HCT116 (cell line): ENCODE results near the gene PER2. TPM values are rescaled to one million over a fixed set of nuclear protein-coding genes. Genes with fewer than 3 reads are reported as not detected.

ENCODE experiments used
- ATAC-seq: fragments of 200-7000 bp; cut with Tn5 transposase; 2 replicates; pipeline ENCODE4 v1.9.1; 2020; ENCODE audit warnings: mild to moderate bottlenecking, moderate library complexity
- BruUV-seq: library from RNA; stranded (reverse); fragments of 400-500 nt; replicated peaks from 2 replicates; lab custom pipeline; 2021; lab: Mats Ljungman, UMichigan
- CTCF ChIA-PET: fragments of 300-600 bp; sonication (Branson Sonifier 250); formaldehyde crosslinking; loops from one replicate; lab custom pipeline; 2021; ENCODE audit warnings: antibody characterized with exemption; lab: Charles Lee
- POLR2A ChIA-PET: fragments of 300-600, 350-600 bp; sonication (Branson Sonifier 250); formaldehyde crosslinking; loops from one replicate; lab custom pipeline; 2021; ENCODE audit warnings: antibody characterized with exemption; lab: Charles Lee
- RAD21 ChIA-PET, 2 experiments: fragments of 300-600 bp; sonication (Branson Sonifier 250); formaldehyde crosslinking; loops; one replicate each; lab custom pipeline; 2023; ENCODE audit warnings: low total read pairs in 2 of 2; ENCODE audit not compliant: uncharacterized antibody in 2 of 2, unreplicated experiment in 2 of 2, low non-redundant PET in 1 of 2; lab: Charles Lee
- DNase-seq: peaks from one replicate; pipeline ENCODE4 v3.0.0-alpha.2; 2010; ENCODE audit warnings: low read depth, low spot score
- H2AFZ ChIP-seq: fragments of 200-600 bp; shearing (Covaris generic), sonication (generic); 2 replicates; pipeline ENCODE4 v1.6.1; 2017; ENCODE audit warnings: low read depth, mixed run types, mixed read lengths, antibody characterized with exemption, low read length; ENCODE audit not compliant: poor library complexity, severe bottlenecking
- H3K27ac ChIP-seq: 2 replicates; pipeline ENCODE4 v1.5.1; 2012; ENCODE audit warnings: low read depth, low read length
- H3K27me3 ChIP-seq: fragments of 200-600 bp; sonication (generic); 2 replicates; pipeline ENCODE4 v1.6.1; 2016; ENCODE audit warnings: mixed run types, low read length, mixed read lengths; ENCODE audit not compliant: insufficient read depth
- H3K36me3 ChIP-seq, 2 experiments: fragments of 200-500 bp in 1 of 2; fragments of 200-600 bp in 1 of 2; sonication (Bioruptor generic) in 1 of 2; sonication (generic) in 1 of 2; 2 replicates each; pipeline versions ENCODE4 v1.5.1 to v1.6.1; 2014 to 2016; ENCODE audit warnings: low read length in 2 of 2, inconsistent platforms in 1 of 2, mixed read lengths in 1 of 2, mixed run types in 1 of 2; ENCODE audit not compliant: insufficient read depth in 2 of 2, control insufficient read depth in 1 of 2
- H3K4me1 ChIP-seq, 2 experiments: fragments of 200-600 bp in 1 of 2; sonication (generic) in 1 of 2; 2 replicates each; pipeline versions ENCODE4 v1.5.1 to v1.6.1; 2012 to 2017; ENCODE audit warnings: low read length in 2 of 2, inconsistent platforms in 1 of 2, mild to moderate bottlenecking in 1 of 2, mixed read lengths in 1 of 2, mixed run types in 1 of 2, moderate library complexity in 1 of 2; ENCODE audit not compliant: insufficient read depth in 2 of 2, control insufficient read depth in 1 of 2
- H3K4me2 ChIP-seq: fragments of 200-600 bp; sonication (generic); 2 replicates; pipeline ENCODE4 v1.6.1; 2017; ENCODE audit warnings: mixed run types, low read length, mixed read lengths
- H3K4me3 ChIP-seq, 2 experiments: fragments of 200-600 bp in 1 of 2; sonication (generic) in 1 of 2; replicated peaks in 1 of 2; 2 replicates each; pipeline ENCODE4 v1.5.1; 2011 to 2016; ENCODE audit warnings: low read length in 2 of 2, control low read depth in 1 of 2, low read depth in 1 of 2, mild to moderate bottlenecking in 1 of 2, mixed read lengths in 1 of 2, mixed run types in 1 of 2
- H3K79me2 ChIP-seq: fragments of 200-600 bp; sonication (generic); 2 replicates; pipeline ENCODE4 v1.6.1; 2017; ENCODE audit warnings: mild to moderate bottlenecking, mixed run types, low read length, moderate library complexity, mixed read lengths; ENCODE audit not compliant: insufficient read depth
- H3K9ac ChIP-seq: fragments of 200-600 bp; sonication (generic); 2 replicates; pipeline ENCODE4 v1.6.1; 2016; ENCODE audit warnings: low read length, mixed read lengths
- H3K9me2 ChIP-seq: fragments of 200-600 bp; sonication (generic), shearing (Covaris generic); 2 replicates; pipeline ENCODE4 v1.6.1; 2017; ENCODE audit warnings: mixed run types, mild to moderate bottlenecking, moderate library complexity; ENCODE audit not compliant: insufficient read depth
- H3K9me3 ChIP-seq, 2 experiments: fragments of 200-500 bp in 1 of 2; fragments of 200-600 bp in 1 of 2; sonication (Bioruptor generic) in 1 of 2; sonication (generic) in 1 of 2; 2 replicates each; pipeline ENCODE4 v1.6.1; 2014 to 2017; ENCODE audit warnings: low read length in 2 of 2, mixed read lengths in 2 of 2, inconsistent platforms in 1 of 2, low read depth in 1 of 2, mild to moderate bottlenecking in 1 of 2, mixed run types in 1 of 2, moderate library complexity in 1 of 2; ENCODE audit not compliant: control insufficient read depth in 1 of 2, insufficient read depth in 1 of 2
- H4K20me1 ChIP-seq: fragments of 200-600 bp; sonication (generic), shearing (Covaris generic); 2 replicates; pipeline ENCODE4 v1.6.1; 2017; ENCODE audit warnings: mixed run types, mild to moderate bottlenecking, moderate library complexity; ENCODE audit not compliant: insufficient read depth
- CEBPB ChIP-seq: IDR thresholded peaks from 2 replicates; pipeline ENCODE4 v1.6.1; 2012; ENCODE audit warnings: low read depth
- EGR1 ChIP-seq: IDR thresholded peaks from 2 replicates; pipeline ENCODE4 v1.6.1; 2012; ENCODE audit warnings: low read depth
- EZH2phosphoT487 ChIP-seq: fragments of 200-600 bp; IDR thresholded peaks from 2 replicates; pipeline ENCODE4 v1.6.1; 2018; ENCODE audit warnings: antibody characterized with exemption, borderline replicate concordance
- JUND ChIP-seq: IDR thresholded peaks from 2 replicates; pipeline ENCODE4 v1.6.1; 2012
- POLR2A ChIP-seq: IDR thresholded peaks from 2 replicates; pipeline ENCODE4 v1.7.0; 2011; ENCODE audit warnings: borderline replicate concordance; ENCODE audit not compliant: insufficient read depth, insufficient read length; ENCODE audit errors: extremely low read depth
- POLR2AphosphoS5 ChIP-seq: IDR thresholded peaks from 2 replicates; pipeline ENCODE4 v1.6.1; 2011; ENCODE audit warnings: mild to moderate bottlenecking, low read depth, low read length, moderate library complexity
- SP1 ChIP-seq: IDR thresholded peaks from 2 replicates; pipeline ENCODE4 v1.6.1; 2012; ENCODE audit warnings: low read depth
- TCF7L2 ChIP-seq: IDR thresholded peaks from 2 replicates; pipeline ENCODE4 v1.7.0; 2011; ENCODE audit warnings: borderline replicate concordance, inconsistent platforms; ENCODE audit not compliant: insufficient read depth, insufficient read length; ENCODE audit errors: extremely low read depth
- YY1 ChIP-seq: IDR thresholded peaks from 2 replicates; pipeline ENCODE4 v1.6.1; 2011; ENCODE audit warnings: low read length, low read depth, moderate library complexity, mild to moderate bottlenecking; ENCODE audit not compliant: insufficient replicate concordance; ENCODE audit errors: extremely low read depth
- ZNF274 ChIP-seq: fragments of 200-500 bp; sonication (Bioruptor generic); IDR thresholded peaks from 2 replicates; pipeline ENCODE4 v1.6.1; 2014; ENCODE audit warnings: mild to moderate bottlenecking, low read depth, low read length, inconsistent platforms
- intact Hi-C: fragments of 100-400 bp; cut with micrococcal nuclease; formaldehyde crosslinking; loops from 2 replicates; pipeline ENCODE4 v1.10.0; 2022
- total RNA-seq: library from RNA; stranded (reverse); gene quantifications from one replicate; pipeline ENCODE4 v1.2.1, GENCODE V29; 2021; ENCODE audit not compliant: unreplicated experiment
- TF ChIP-seq, protein P1 (sequence below): IDR thresholded peaks from 2 replicates; pipeline ENCODE4 v1.6.1; 2012
- TF ChIP-seq, protein P2 (sequence below): IDR thresholded peaks from 2 replicates; pipeline ENCODE4 v1.6.1; 2011; ENCODE audit warnings: mild to moderate bottlenecking, low read length, moderate library complexity; ENCODE audit not compliant: insufficient replicate concordance; ENCODE audit errors: extremely low read depth
- TF ChIP-seq, protein P3 (sequence below): IDR thresholded peaks from 2 replicates; pipeline ENCODE4 v1.6.1; 2012; ENCODE audit warnings: low read depth
- TF ChIP-seq, protein P4 (sequence below): IDR thresholded peaks from 2 replicates; pipeline ENCODE4 v1.6.1; 2012

PER2 gene
- total RNA-seq, 1 experiment from 2014 or later, result 18.7 TPM

DNA sequence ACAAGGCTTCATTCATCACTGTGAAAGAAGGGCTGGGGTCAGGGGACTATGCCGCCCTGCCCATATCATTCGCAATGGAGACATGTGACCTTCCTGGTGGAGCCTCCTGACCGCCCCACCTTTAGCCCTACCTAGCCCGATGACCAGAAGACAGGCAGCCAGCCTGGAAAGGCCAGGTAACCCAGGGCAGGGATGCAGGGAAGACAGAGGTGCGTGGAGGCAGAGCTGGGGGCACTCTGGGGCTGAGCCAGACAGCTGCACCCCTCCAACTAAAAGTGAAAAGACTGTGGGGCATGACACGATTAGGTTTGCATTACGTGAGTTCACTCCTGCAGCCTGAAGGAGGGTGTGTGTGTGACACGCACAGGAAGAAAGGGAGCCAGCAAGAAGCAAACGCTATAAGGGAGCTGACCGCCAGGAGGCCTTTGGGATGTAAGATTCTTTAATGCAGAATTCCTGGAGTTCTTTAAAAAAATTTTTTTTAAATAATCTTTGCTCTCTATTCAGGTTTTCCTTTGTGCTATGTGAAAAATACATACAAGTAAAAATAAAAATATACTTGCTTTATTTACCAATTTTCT, 44.8 kb downstream of the PER2 start:
- CTCF ChIA-PET, result no interaction called here
- no TSS peak for BruUV-seq

More for the DNA sequence above, 44.8 kb downstream of the PER2 start:
- no peaks in the 10 kb centered on the region; the same call in 1 of the 2 replicates for H3K79me2 ChIP-seq
- H2AFZ ChIP-seq, result no peak overlapping the region
- H3K4me3 ChIP-seq, result no peak overlapping the region
- RAD21 ChIA-PET, result no interaction called here
- H3K27me3 ChIP-seq, result no peaks in the 10 kb centered on the region
- TF ChIP-seq, protein P1, sequence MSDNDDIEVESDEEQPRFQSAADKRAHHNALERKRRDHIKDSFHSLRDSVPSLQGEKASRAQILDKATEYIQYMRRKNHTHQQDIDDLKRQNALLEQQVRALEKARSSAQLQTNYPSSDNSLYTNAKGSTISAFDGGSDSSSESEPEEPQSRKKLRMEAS, result no peak
- no peak for TF ChIP-seq POLR2A
- TF ChIP-seq JUND, result no peak
- TF ChIP-seq YY1, result no peak
- TF ChIP-seq, protein P2, sequence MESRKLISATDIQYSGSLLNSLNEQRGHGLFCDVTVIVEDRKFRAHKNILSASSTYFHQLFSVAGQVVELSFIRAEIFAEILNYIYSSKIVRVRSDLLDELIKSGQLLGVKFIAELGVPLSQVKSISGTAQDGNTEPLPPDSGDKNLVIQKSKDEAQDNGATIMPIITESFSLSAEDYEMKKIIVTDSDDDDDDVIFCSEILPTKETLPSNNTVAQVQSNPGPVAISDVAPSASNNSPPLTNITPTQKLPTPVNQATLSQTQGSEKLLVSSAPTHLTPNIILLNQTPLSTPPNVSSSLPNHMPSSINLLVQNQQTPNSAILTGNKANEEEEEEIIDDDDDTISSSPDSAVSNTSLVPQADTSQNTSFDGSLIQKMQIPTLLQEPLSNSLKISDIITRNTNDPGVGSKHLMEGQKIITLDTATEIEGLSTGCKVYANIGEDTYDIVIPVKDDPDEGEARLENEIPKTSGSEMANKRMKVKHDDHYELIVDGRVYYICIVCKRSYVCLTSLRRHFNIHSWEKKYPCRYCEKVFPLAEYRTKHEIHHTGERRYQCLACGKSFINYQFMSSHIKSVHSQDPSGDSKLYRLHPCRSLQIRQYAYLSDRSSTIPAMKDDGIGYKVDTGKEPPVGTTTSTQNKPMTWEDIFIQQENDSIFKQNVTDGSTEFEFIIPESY, result no peak
- no peak for TF ChIP-seq ZNF274
- TF ChIP-seq SP1, result no peak
- TF ChIP-seq, protein P3, sequence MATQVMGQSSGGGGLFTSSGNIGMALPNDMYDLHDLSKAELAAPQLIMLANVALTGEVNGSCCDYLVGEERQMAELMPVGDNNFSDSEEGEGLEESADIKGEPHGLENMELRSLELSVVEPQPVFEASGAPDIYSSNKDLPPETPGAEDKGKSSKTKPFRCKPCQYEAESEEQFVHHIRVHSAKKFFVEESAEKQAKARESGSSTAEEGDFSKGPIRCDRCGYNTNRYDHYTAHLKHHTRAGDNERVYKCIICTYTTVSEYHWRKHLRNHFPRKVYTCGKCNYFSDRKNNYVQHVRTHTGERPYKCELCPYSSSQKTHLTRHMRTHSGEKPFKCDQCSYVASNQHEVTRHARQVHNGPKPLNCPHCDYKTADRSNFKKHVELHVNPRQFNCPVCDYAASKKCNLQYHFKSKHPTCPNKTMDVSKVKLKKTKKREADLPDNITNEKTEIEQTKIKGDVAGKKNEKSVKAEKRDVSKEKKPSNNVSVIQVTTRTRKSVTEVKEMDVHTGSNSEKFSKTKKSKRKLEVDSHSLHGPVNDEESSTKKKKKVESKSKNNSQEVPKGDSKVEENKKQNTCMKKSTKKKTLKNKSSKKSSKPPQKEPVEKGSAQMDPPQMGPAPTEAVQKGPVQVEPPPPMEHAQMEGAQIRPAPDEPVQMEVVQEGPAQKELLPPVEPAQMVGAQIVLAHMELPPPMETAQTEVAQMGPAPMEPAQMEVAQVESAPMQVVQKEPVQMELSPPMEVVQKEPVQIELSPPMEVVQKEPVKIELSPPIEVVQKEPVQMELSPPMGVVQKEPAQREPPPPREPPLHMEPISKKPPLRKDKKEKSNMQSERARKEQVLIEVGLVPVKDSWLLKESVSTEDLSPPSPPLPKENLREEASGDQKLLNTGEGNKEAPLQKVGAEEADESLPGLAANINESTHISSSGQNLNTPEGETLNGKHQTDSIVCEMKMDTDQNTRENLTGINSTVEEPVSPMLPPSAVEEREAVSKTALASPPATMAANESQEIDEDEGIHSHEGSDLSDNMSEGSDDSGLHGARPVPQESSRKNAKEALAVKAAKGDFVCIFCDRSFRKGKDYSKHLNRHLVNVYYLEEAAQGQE, result no peak
- TF ChIP-seq EGR1, result no peak
- TF ChIP-seq EZH2phosphoT487, result no peak
- no peak for TF ChIP-seq POLR2AphosphoS5
- TF ChIP-seq CEBPB, result no peak
- TF ChIP-seq, protein P4, sequence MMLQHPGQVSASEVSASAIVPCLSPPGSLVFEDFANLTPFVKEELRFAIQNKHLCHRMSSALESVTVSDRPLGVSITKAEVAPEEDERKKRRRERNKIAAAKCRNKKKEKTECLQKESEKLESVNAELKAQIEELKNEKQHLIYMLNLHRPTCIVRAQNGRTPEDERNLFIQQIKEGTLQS, result no peak
- TF ChIP-seq TCF7L2, result no peak
- DNase-seq (no peak), ATAC-seq (no peak)
- POLR2A ChIA-PET, result no interaction called here
- H3K9me3 ChIP-seq, result no peaks in the 10 kb centered on the region
- H3K4me2 ChIP-seq, result no peak overlapping the region
- peaks cover 12 to 18% of the 10 kb centered on the region in 2 experiments for H3K4me1 ChIP-seq
- H3K9me2 ChIP-seq, result no peaks in the 10 kb centered on the region
- intact Hi-C loops, result no loop called here
- H3K36me3 ChIP-seq, result peaks cover 0 to 5% of the 10 kb centered on the region in 2 experiments; a peak in 1 of 4 replicates
- no peak overlapping the region for H3K9ac ChIP-seq
- H4K20me1 ChIP-seq, result no peaks in the 10 kb centered on the region
- H3K27ac ChIP-seq, result no peak overlapping the region
